ENCODE measurements around the gene ZMAT5.

The ZMAT5 gene

GRCh38 chr22:29704528-29705285 lies 62.1 kb downstream of the ZMAT5 start:
- Histone ChIP-seq H3K9ac (ENCODE audit: low read length) (no peak overlapping the region), H4K20me1 (ENCODE audit: insufficient read depth, low read length) (no peaks in the 10 kb centered on the region), H3K27me3 (replicated peaks; ENCODE audit: insufficient read depth, low read length) (no peaks in the 10 kb centered on the region), H3K9me3 (replicated peaks; ENCODE audit: insufficient read depth, low read length) (no peaks in the 10 kb centered on the region), H3K4me1 (ENCODE audit: low read length) (no peaks in the 10 kb centered on the region), H3K27ac (ENCODE audit: low read length) (no peak overlapping the region), H2AFZ (ENCODE audit: low read length) (no peak overlapping the region), H3F3A (ENCODE audit: insufficient read depth, low read length) (no peaks in the 10 kb centered on the region), H3K36me3 (replicated peaks; ENCODE audit: insufficient read depth, low read length) (no peaks in the 10 kb centered on the region), H3K9me2 (replicated peaks; ENCODE audit: insufficient read depth, low read length) (no peaks in the 10 kb centered on the region), H3K4me2 (ENCODE audit: low read depth, low read length) (no peak overlapping the region), H3K4me3 (ENCODE audit: low read length) (no peak overlapping the region), H3K79me2 (ENCODE audit: low read length) (no peaks in the 10 kb centered on the region)
- DNase-seq: no peak
- TF ChIP-seq EZH2phosphoT487 (IDR thresholded peaks at IDR 0.05; ENCODE audit: low read length) (no peak), EZH2 (optimal IDR thresholded peaks at IDR 0.05; ENCODE audit: low read depth, low read length) (no peak)
- TF ChIP-seq, protein P1, sequence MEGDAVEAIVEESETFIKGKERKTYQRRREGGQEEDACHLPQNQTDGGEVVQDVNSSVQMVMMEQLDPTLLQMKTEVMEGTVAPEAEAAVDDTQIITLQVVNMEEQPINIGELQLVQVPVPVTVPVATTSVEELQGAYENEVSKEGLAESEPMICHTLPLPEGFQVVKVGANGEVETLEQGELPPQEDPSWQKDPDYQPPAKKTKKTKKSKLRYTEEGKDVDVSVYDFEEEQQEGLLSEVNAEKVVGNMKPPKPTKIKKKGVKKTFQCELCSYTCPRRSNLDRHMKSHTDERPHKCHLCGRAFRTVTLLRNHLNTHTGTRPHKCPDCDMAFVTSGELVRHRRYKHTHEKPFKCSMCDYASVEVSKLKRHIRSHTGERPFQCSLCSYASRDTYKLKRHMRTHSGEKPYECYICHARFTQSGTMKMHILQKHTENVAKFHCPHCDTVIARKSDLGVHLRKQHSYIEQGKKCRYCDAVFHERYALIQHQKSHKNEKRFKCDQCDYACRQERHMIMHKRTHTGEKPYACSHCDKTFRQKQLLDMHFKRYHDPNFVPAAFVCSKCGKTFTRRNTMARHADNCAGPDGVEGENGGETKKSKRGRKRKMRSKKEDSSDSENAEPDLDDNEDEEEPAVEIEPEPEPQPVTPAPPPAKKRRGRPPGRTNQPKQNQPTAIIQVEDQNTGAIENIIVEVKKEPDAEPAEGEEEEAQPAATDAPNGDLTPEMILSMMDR (IDR thresholded peaks at IDR 0.05; ENCODE audit: low read length): no peak

- Histone ChIP-seq H3K4me3 (ENCODE audit: low read length) (no peak overlapping the region), H3K4me1 (ENCODE audit: low read length) (no peaks in the 10 kb centered on the region), H3K36me3 (replicated peaks; ENCODE audit: insufficient read depth, low read length) (no peaks in the 10 kb centered on the region), H3K27me3 (replicated peaks; ENCODE audit: insufficient read depth, low read length) (no peaks in the 10 kb centered on the region), H3K79me2 (ENCODE audit: low read length) (no peaks in the 10 kb centered on the region), H3K27ac (ENCODE audit: low read length) (no peak overlapping the region), H4K20me1 (ENCODE audit: insufficient read depth, low read length) (no peaks in the 10 kb centered on the region), H3K9ac (ENCODE audit: low read length) (no peak overlapping the region), H3K4me2 (ENCODE audit: low read depth, low read length) (no peak overlapping the region), H3K9me3 (replicated peaks; ENCODE audit: insufficient read depth, low read length) (no peaks in the 10 kb centered on the region), H2AFZ (ENCODE audit: low read length) (no peak overlapping the region), H3F3A (ENCODE audit: insufficient read depth, low read length) (no peaks in the 10 kb centered on the region), H3K9me2 (replicated peaks; ENCODE audit: insufficient read depth, low read length) (no peaks in the 10 kb centered on the region)
- TF ChIP-seq, protein P1 (IDR thresholded peaks at IDR 0.05; ENCODE audit: low read length): no peak
- TF ChIP-seq EZH2 (optimal IDR thresholded peaks at IDR 0.05; ENCODE audit: low read depth, low read length): no peak
- no peak for TF ChIP-seq EZH2phosphoT487 (IDR thresholded peaks at IDR 0.05; ENCODE audit: low read length)
- DNase-seq: no peak
Measured at GRCh38 chr22:29703569-29704195, 63.1 kb downstream of the ZMAT5 start.

DNA sequence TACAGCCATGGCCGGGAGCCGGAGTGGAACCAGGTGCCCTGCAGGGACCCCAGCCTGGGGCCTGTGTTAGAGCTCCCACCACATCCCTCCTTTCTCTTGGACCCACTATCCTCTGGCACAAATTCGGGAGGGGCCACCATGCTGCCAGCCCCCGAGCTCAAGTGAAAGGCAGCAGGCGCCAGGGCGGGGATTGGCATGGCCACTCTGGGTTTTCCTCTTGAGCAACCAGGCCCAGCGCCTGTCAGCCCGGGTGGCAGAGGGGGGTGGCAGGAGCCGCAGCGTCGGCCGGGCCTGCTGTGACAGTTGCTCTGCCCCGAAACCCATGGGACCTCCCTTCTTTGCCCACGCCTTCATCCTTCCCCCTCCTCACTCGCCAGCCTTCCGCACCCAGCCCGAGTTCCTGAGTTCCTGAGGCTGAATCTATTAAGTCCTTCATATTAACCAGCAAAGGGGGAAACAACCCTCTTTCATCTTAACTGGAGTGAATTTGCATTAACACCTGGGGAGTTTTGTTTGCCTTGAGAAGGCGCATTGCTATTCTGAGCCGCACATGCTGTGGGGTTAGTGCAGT lies 63.8 kb downstream of the ZMAT5 start:
- Histone ChIP-seq H4K20me1 (ENCODE audit: insufficient read depth, low read length) (no peaks in the 10 kb centered on the region), H3K9me3 (replicated peaks; ENCODE audit: insufficient read depth, low read length) (no peaks in the 10 kb centered on the region), H3F3A (ENCODE audit: insufficient read depth, low read length) (no peaks in the 10 kb centered on the region), H3K9ac (ENCODE audit: low read length) (no peak overlapping the region), H3K79me2 (ENCODE audit: low read length) (no peaks in the 10 kb centered on the region), H3K4me2 (ENCODE audit: low read depth, low read length) (no peak overlapping the region), H3K27ac (ENCODE audit: low read length) (no peak overlapping the region), H3K36me3 (replicated peaks; ENCODE audit: insufficient read depth, low read length) (no peaks in the 10 kb centered on the region), H3K4me3 (ENCODE audit: low read length) (no peak overlapping the region), H2AFZ (ENCODE audit: low read length) (no peak overlapping the region), H3K4me1 (ENCODE audit: low read length) (no peaks in the 10 kb centered on the region), H3K27me3 (replicated peaks; ENCODE audit: insufficient read depth, low read length) (no peaks in the 10 kb centered on the region), H3K9me2 (replicated peaks; ENCODE audit: insufficient read depth, low read length) (no peaks in the 10 kb centered on the region)
- DNase-seq: no peak
- TF ChIP-seq EZH2 (optimal IDR thresholded peaks at IDR 0.05; ENCODE audit: low read depth, low read length) (no peak), EZH2phosphoT487 (IDR thresholded peaks at IDR 0.05; ENCODE audit: low read length) (no peak)
- TF ChIP-seq, protein P1 (IDR thresholded peaks at IDR 0.05; ENCODE audit: low read length): no peak

All from MM.1S (cell line).